Muscle of arm (tissue), 14 donors: ENCODE data around the gene CCDC32. TPM values are rescaled to one million over a fixed set of nuclear protein-coding genes. Genes with fewer than 3 reads are reported as not detected.
"Not testable (repeated sequence)": the region's sequence is repeated elsewhere in the genome, so short reads cannot be mapped to it uniquely, and the experiment has no call there.

Experiments used
- DNase-seq: peaks from one replicate; pipeline ENCODE4 v3.0.0-alpha.2; 2013
- long read RNA-seq, 11 donors: transcript quantifications; one replicate each; lab custom pipeline, GENCODE V29; 2026
- polyA plus RNA-seq, 12 donors: library from polyadenylated mRNA; unstranded; fragments of 120-200 nt; gene quantifications; one replicate each; pipeline ENCODE4 v1.2.1, GENCODE V29; 2013; ENCODE audit not compliant: insufficient read length in 12 of 12

Gene CCDC32, protein sequence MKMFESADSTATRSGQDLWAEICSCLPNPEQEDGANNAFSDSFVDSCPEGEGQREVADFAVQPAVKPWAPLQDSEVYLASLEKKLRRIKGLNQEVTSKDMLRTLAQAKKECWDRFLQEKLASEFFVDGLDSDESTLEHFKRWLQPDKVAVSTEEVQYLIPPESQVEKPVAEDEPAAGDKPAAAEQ
- polyA plus RNA-seq, result 10 to 100 TPM in 11 of 12 donors, not detected in 1; 15.4 to 23.5 (median 17.9) TPM
- long read RNA-seq, donor 1, transcript CCDC32-202 (4 exons, 1,519 nt), result major isoform, 11 of 18 reads
- long read RNA-seq, donor 1, partial matches to known transcripts, result 5 of 18 reads
- long read RNA-seq, donor 1, other reads (novel, unspliced or antisense), result 0 of 18 reads
- long read RNA-seq, donor 2, transcript CCDC32-202 (4 exons, 1,519 nt), result major isoform, 14 of 15 reads
- long read RNA-seq, donor 2, partial matches to known transcripts, result 0 of 15 reads
- long read RNA-seq, donor 2, other reads (novel, unspliced or antisense), result 0 of 15 reads
- long read RNA-seq, donor 3, result 0 reads
- long read RNA-seq, donor 4, partial matches to known transcripts, result 0 of 3 reads
- long read RNA-seq, donor 4, other reads (novel, unspliced or antisense), result 0 of 3 reads
- long read RNA-seq, donor 5, transcript CCDC32-202 (4 exons, 1,519 nt), result major isoform, 11 of 13 reads
- long read RNA-seq, donor 5, partial matches to known transcripts, result 0 of 13 reads
- long read RNA-seq, donor 5, other reads (novel, unspliced or antisense), result 0 of 13 reads
- long read RNA-seq, donor 6, partial matches to known transcripts, result 0 of 1 reads
- long read RNA-seq, donor 6, other reads (novel, unspliced or antisense), result 0 of 1 reads
- long read RNA-seq, donor 7, result 0 reads
- long read RNA-seq, donor 8, transcript CCDC32-202 (4 exons, 1,519 nt), result major isoform, 5 of 5 reads
- long read RNA-seq, donor 8, partial matches to known transcripts, result 0 of 5 reads
- long read RNA-seq, donor 8, other reads (novel, unspliced or antisense), result 0 of 5 reads
- long read RNA-seq, donor 9, partial matches to known transcripts, result 0 of 4 reads
- long read RNA-seq, donor 9, other reads (novel, unspliced or antisense), result 0 of 4 reads
- long read RNA-seq, donor 10, partial matches to known transcripts, result 10 of 14 reads
- long read RNA-seq, donor 10, other reads (novel, unspliced or antisense), result 0 of 14 reads
- long read RNA-seq, donor 11, transcript CCDC32-202 (4 exons, 1,519 nt), result major isoform, 5 of 5 reads
- long read RNA-seq, donor 11, partial matches to known transcripts, result 0 of 5 reads
- long read RNA-seq, donor 11, other reads (novel, unspliced or antisense), result 0 of 5 reads

DNA sequence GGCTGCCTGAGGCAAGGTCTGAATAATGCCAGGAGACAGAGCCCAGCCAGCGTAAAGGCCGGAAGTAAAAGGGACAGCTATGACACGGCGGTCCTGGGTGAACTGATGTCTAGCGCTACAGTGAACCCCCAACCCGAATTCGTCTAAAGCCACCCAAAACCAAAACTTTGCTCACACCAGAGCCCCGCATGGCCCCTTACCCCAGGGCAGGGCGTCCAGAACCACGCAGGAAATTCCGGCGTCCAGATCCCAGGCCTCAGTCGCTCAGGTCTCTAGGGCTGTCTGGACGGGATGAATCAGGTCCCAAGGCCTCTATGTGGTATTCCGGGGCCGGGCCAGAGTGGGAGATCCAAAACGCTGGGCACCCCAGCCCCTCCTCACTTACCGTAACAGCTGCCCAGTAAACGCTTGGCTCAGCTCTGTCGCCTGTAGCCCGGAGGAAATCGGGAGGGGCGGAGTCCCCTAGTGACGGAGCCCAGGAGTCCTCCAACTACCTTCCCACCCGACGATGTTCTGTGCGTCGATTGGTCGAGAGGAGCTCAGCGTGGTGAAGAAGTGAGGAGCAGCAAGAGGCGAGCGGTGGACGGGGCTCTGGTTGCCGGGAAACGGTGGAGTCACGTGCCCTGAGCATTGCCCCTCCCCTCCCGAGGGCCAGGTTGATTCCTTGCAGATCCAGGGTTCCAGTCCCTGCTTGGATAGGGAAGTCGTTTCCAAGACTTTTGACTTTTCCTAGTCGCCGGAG is at the start of gene CCDC32:
Gene CCDC32, minus strand, starts transcription at position 452 of the 742 bp plus-strand sequence. CDS start 2,027 bp downstream, outside the sequence.
- DNase-seq, result peak; percentile 98

DNA sequence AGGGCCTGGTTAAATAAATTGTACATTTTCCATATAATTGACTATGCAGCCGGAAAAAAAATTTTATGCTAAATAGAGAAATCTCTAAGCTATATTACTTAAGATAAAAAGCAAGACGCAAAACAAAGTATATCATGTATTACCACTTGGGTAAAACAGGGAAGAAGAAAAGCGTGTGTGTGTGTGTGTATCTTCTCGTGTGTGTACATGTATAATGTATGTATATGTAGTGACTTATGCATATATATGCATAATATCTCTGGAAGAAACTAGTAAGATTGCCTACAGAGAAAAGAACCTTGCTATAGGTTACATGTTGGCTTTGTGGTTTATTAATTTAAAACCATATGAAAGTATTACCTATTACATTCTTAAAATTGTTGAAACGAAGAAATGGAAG is 48.2 kb upstream of the CCDC32 start:
- no peak for DNase-seq

DNA sequence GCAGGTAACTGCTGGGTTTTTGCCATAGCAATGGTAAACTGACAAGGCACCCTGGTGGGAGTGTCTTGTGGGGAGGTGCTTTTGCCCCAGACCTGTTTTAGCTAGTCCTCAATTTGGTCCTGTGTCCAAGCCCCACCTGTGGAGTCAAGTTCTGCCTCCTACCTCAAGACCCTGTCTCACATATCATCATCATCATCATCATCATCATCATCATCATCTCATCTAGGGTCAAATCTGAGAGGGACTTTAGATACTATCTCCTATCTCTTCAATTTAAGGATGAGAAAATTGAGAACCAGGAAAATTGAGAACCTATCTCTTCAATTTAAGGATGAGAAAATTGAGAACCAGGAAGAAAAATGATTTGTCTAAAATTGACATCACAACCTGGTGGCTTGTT is 39.1 kb upstream of the CCDC32 start:
- DNase-seq, result no peak

DNA sequence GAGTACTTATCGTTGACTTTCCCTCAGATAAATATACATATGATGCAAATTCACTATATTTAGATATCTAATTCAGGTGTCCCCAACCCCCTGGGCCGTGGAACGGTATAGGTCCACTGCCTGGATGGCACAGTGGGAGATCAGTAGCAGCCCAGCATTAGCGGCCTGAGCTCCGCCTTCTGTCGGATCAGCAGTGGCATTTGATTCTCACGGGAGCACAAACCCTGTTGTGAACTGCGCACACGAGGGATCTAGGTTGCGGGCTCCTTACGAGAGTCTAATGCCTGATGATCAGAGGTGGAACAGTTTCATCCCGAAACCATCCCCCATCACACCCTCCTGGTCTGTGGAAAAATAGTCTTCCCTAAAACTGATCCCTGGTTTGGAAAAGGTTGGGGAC is 36.1 kb upstream of the CCDC32 start:
- DNase-seq, result no peak

DNA sequence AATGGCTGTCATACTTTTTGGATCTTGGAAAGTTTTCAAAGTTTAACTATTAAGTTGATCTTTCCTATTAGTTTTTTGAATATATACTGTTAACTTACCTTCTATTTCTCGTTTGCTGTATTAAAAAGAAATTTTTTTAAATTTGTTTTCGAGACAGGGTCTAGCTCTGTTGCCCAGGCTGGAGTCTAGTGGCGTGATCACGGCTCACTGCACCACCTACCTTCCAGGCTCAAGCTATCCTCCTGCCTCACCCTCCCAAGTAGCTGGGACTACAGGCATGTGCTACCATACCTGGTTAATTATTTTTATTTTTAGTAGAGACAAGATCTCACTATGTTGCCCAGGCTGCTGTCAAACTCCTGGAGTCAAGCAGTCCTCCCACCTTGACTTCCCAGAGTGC is 33.8 kb upstream of the CCDC32 start:
- DNase-seq, result no peak

DNA sequence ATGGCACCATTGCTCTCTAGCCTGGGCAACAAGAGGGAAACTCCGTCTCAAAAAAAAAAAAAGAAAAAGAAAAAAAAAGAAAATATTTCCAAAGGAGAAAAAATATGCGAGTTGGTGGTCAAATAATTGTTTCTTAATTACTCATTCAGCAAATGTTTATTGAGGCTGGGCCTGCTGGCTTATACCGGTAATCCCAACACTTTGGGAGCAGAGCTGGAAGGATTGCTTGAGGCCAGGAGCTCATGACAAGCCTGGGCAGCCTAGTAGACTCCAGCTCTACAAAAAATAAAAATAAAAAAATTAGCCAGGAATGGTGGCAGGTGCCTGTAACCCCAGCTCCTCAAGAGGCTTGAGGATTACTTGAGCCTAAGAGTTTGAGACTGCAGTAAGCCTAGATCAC is 33.3 kb upstream of the CCDC32 start:
- DNase-seq, result no peak

DNA sequence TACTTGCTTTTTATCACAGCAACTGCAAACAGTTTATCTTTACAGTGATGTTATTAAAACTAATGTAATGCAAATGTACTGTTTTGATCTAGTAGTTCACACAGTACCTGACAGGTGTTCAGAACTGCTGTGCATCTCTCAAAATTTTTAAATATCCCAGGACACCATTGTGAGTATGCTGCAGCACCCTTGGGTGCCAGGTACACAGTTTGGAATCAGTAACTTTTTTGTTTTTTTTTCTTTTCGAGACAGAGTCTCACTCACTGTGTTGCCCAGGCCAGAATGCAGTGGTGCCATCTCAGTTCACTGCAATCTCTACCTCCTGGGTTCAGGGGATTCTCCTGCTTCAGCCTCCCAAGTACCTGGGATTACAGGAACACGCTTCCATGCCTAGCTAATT is 32.2 kb upstream of the CCDC32 start:
- DNase-seq, result no peak

DNA sequence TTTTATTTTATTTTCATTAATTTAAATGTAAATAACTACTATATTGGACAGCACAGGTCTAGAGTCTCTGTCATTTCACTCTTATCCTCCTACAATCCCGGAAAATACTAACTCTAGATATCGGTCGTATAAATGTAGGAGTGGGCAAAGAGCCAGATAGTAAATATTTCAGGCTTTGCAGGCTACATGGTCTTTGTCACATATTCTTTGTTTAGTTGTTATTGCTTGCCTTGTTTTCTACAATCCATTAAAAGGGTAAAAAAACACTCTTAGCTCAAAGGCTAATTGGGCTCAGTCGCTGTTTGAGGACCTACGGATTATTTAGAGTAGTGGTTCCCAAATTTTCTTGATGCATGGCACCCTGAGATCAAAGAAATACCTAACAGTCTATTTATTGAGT is 30.9 kb upstream of the CCDC32 start:
- no peak for DNase-seq

DNA sequence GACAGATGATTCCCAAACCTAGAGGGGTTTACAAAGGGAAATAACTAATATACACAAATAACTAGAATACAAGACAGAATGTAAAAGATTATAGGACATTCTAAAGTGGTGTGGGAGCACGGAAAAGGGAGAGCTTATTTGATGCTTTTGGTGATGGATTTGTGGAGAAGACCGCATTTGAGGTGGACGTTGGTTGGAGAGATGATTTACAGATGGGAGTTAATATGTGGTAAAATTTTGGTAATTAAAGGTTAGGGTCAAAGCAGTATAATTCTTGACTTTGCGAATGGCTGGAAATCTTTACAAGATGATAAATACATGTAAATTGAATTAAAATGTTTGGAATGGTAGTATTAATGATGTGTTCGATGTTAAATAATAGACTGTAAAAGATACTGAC is 30.4 kb upstream of the CCDC32 start:
- DNase-seq, result no peak

DNA sequence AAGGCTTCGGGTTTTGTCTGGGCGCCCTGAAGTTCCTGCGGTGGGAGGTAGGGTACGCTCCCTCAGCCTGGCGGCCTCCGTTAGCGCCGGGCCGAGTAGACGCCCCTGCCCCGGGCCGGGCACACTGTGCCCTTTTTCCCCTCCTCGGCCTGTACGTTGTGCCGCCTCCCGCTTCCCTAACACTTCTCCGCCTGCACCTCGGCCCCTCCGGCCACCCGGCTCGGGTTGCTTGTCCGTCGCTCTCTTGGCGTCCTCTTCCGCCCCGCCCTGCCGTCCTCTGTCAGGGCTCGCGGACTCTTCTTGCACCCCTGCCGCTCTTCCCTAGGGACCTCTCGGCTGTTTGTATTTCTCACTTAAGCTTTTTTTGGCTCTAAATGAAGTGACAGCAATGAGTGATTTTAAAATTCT is 29.6 kb upstream of the CCDC32 start:
- peak; percentile 64 for DNase-seq

DNA sequence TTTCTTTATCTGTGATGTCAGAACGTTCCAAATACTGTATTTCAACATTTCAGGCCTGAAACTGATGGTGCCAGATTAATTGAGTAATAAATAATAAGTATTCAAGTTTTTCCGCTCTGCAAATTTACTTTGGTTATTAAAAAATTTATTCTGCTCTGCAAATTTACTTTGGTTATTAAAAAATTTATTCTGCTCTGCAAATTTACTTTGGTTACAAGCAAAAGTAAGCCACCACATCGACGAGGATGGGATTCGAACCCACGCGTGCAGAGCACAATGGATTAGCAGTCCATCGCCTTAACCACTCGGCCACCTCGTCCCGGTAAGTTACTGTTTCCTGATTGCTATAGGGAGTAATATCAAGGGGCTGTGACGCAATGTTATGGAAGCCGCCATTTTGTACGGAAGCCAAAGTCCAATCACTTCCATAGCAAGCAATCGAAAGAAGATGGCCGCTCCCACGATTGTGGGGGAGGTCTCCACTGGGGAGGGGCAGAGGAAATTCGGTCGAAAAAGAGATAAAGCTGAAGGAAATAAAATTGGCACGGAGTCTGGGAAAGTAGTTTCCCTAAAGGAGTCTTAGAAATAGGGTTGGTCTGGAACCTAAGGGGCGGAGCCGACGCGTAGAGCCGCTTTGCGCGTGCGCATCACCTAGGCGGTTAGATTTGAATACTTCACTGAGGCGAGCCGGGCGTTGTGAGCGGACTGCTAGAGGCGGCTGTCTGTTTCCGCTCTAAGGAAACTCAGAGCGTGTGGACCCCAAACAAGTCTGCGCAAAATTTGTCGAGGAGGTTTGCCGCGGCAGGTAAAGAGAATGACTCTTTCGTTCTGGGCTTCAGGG is 29.0 kb upstream of the CCDC32 start, which contains the start of gene KNL1:
Gene KNL1, plus strand, starts transcription at position 662 of the 841 bp plus-strand sequence. CDS start 8,683 bp downstream, outside the sequence.
- peak; percentile 98 for DNase-seq

DNA sequence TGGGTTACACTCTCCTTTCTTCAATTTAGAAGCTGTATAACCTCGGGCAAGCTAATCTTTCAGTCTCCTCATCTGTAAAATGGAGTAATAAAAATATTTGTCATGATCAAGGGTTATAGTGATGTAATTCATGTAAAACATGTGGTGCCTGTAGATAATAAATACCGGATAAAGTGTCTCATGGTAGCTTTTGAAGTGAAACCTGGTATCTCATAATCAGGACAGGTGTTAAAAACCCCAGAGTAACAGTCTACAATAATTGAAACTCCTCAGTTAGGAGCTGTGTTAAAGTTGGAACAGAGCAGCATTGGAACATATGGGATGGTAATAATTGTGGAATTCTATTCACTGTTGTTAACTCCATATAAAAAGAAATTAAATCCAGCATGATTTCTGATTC is 28.3 kb upstream of the CCDC32 start:
- DNase-seq, result no peak

DNA sequence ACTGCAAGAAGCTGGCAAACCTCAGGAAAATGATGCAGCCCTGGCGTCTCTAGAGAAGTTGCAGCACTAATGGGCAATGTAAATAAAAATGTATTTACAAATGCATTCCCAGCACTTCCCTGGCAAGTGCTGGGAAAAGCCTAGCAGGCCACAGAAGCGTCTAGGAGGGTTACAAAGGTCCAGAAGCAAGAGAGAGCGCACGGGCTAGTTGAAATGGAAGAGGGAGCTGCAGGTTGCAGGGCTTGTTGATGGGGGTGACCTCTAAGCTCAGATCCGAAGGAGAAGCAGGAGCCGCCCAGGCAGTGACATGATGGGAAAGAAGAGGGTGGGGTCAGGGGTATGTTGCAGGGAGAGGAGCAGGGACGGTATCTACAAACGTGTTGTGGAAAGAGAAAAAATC is 26.5 kb upstream of the CCDC32 start:
- no peak for DNase-seq

DNA sequence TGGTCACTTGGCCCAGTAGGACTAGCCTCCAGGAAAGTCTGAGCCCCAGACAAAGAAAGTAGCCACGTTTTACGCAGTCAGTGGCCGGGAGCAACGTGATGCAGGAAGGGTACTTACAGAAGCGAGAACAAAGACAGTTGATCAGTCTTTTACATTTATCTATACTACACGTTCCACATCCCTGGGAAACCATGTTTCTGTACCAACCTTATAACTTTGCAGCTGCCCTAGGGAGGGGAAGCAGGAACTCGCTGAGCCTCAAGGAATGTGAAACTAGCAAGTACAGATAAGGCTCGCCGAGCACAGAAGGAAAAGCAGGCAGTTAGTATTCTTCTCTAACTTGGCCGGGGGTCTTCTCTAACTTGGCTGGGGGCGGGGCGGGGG is 25.8 kb upstream of the CCDC32 start:
- DNase-seq, result no peak

DNA sequence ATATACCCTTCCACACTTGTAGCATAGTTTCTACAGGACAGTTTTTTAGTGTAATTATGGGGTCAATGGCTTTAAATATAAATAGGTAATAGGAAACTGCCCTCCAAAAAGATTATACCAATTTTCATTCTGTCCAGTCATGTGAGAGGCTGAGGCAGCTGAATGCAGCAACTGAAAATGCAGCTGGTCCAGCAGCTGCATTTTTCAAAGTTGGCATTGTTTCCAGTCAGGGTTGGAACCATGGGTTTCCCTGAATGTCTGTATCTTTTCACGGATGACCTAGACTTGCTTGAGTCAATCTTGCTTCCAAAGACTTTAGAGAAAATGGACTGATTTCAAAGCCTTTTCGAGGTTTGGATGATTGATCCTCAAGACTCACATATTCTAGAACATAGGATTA is 19.3 kb upstream of the CCDC32 start:
- DNase-seq, result peak; percentile 54

DNA sequence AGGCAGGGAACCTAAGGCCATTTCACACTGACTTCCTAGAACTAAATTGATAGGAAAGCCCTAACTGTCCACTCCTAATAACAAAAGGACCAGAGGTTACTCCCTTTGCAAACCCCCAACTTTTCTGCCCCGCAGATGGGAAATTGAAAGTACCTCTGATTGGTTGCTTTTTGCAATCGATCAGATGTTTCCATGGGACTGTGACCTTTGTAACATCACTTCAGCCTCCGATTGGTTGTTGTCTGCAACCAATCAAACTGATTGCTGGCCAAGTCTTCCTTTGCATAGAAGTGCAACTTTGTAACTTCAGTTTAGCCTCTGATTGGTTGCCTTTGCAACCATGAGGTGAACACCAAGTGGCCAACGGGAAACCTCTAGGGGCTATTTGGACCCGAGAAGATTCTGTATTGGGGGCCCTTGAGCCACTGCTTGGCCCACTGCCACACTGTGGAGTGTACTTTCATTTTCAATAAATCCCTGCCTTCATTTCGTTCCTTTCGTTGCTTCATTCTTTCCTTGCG is 17.9 kb upstream of the CCDC32 start:
- DNase-seq, result peak; percentile 69

DNA sequence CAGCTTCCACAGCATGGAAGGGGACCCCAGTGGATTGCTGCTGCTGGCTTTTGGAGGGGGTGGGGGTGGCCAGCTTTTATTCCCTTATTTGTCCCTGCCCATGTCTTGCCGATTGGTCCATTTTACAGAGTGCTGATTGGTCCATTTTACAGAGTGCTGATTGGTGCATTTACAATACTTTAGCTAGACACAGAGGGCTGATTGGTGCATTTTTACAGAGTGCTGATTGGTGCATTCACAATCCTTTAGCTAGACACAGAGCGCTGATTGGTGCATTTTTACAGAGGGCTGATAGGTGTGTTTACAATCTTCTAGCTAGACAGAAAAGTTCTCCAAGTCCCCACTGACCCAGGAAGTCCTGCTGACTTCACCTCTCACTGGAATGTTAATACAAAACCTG is 17.0 kb upstream of the CCDC32 start:
- not testable (repeated sequence) for DNase-seq

DNA sequence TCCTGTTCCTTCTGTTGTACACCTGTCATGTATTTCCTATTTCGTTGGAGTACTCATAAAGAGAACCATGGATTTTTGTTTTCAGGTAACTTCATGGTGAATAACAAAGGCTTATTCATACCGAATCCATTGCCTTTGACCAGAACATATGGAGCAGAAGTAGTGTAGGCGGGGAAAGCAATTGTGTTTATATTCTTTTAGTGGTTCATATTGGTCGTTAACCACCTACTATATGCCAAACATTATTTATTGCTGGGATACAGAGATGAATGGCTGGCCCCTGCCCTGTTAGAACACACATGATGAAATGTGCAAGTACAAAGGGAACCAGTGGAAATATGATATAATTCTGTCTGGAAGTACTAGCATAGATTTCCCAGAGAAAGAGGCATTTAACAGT is 14.1 kb upstream of the CCDC32 start:
- no peak for DNase-seq

DNA sequence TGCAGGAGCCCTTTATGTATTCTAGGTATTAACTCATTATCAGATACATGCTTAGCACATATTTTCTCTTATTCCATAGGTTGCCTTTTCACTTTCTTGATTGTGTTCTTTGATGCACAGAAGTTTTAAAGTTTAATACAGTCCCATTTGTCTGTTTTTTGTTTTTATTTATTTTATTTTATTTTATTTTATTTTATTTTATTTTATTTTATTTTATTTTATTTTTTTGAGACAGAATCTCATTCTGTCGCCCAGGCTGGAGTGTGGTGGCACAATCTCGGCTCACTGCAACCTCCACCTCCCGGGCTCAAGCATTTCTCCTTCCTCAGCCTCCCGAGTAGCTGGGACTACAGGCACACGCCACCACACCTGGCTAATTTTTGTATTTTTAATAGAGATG is 12.1 kb upstream of the CCDC32 start:
- not testable (repeated sequence) for DNase-seq

DNA sequence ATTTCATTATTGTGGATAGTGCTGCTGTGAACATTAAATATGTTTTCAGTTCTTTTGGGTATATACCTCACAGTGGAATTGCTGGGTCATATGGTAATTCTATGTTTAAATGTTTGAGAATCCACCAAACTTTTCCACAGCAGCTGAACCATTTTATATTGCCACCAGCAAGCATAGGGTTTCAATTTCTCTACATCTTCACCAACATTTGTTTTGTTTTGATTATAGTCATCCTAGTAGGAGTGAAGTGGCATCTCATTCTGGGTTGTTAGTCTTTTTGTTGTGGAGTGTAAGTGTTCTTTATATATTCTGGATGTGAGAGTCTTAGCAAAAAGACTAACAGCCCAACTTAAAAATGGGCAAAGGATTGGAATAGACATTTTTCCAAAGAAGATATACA is 10.3 kb upstream of the CCDC32 start:
- no peak for DNase-seq
